Thymus (tissue), 11 donors: ENCODE measurements around the gene KCNJ9. TPM values are rescaled to one million over a fixed set of nuclear protein-coding genes. Genes with fewer than 3 reads are reported as not detected.
A peak's percentile ranks its signal among the peaks of the same experiment; 100 is the strongest.

Experiments
- DNase-seq, 9 donors: peaks; one replicate each; pipeline ENCODE4 v3.0.0-alpha.2; 2013; ENCODE audit warnings: low spot score in 9 of 9, low read depth in 6 of 9, missing footprints in 1 of 9
- H3K27ac ChIP-seq, 2 donors: one replicate each; pipeline ENCODE4 v1.5.1; 2013; ENCODE audit warnings: control low read depth in 1 of 2, low read depth in 1 of 2, low read length in 1 of 2, mild to moderate bottlenecking in 1 of 2, moderate library complexity in 1 of 2
- H3K27me3 ChIP-seq, 2 donors: one replicate each; pipeline ENCODE4 v1.5.1; 2013; ENCODE audit warnings: low read length in 1 of 2; ENCODE audit not compliant: control insufficient read depth in 2 of 2, insufficient read depth in 1 of 2
- H3K36me3 ChIP-seq, 2 donors: one replicate each; pipeline ENCODE4 v1.5.1; 2013; ENCODE audit warnings: low read length in 1 of 2, mild to moderate bottlenecking in 1 of 2, moderate library complexity in 1 of 2; ENCODE audit not compliant: control insufficient read depth in 2 of 2, insufficient read depth in 2 of 2
- H3K4me1 ChIP-seq, 2 donors: one replicate each; pipeline ENCODE4 v1.5.1; 2013; ENCODE audit warnings: low read length in 2 of 2; ENCODE audit not compliant: control insufficient read depth in 2 of 2, insufficient read depth in 2 of 2
- H3K4me3 ChIP-seq, 2 donors: one replicate each; pipeline ENCODE4 v1.5.1; 2013; ENCODE audit warnings: low read length in 2 of 2, control low read depth in 1 of 2, mild to moderate bottlenecking in 1 of 2
- H3K9me3 ChIP-seq, 2 donors: one replicate each; pipeline ENCODE4 v1.5.1; 2013; ENCODE audit warnings: low read length in 1 of 2, mild to moderate bottlenecking in 1 of 2; ENCODE audit not compliant: control insufficient read depth in 2 of 2, insufficient read depth in 1 of 2
- WGBS: extraction: QIAGEN DNeasy Blood & Tissue Kit; methylation state at CpG from one replicate; pipeline ENCODE4 v1.1.7; 2013; 5-methylcytosine and 5-hydroxymethylcytosine counted together
- polyA plus RNA-seq: library from polyadenylated mRNA; stranded (reverse); fragments of 200-250 nt; gene quantifications from one replicate; pipeline ENCODE4 v1.2.3, GENCODE V29; 2013
- total RNA-seq: library from RNA; stranded (reverse); fragments of 120-200 nt; gene quantifications from one replicate; pipeline ENCODE4 v1.2.4, GENCODE V29; 2013
- donor health status: healthy.

The KCNJ9 gene
- total and polyA plus RNA-seq, 2 donors = 0.05 to 0.09 TPM

- 87% methylated on average over 4 of the region's 4 CpGs for WGBS
- Histone ChIP-seq H3K4me1 (peaks cover 6 to 15% of the 10 kb centered on the region in 2 donors), H3K36me3 (no peaks in the 10 kb centered on the region), H3K9me3 (no peaks in the 10 kb centered on the region), H3K27ac (no peak overlapping the region), H3K4me3 (no peak overlapping the region), H3K27me3 (peaks cover under 1 to 63% of the 10 kb centered on the region in 2 donors)
- DNase-seq = no peak
Measured at GRCh38 chr1:160074865-160075264, 6.5 kb upstream of the KCNJ9 start.

- H3K9me3 ChIP-seq = no peaks in the 10 kb centered on the region
- H3K4me1 ChIP-seq = peaks cover 2 to 8% of the 10 kb centered on the region in 2 donors
- 79% methylated on average over 2 of the region's 2 CpGs for WGBS
- no peak overlapping the region for H3K4me3 ChIP-seq
- no peak for DNase-seq
- no peaks in the 10 kb centered on the region for H3K36me3 ChIP-seq
- peaks cover 2 to 65% of the 10 kb centered on the region in 2 donors for H3K27me3 ChIP-seq
- H3K27ac ChIP-seq = no peak overlapping the region
Measured at GRCh38 chr1:160075836-160076235, 5.5 kb upstream of the KCNJ9 start.

- 96% methylated on average over 3 of the region's 3 CpGs for WGBS
- no peak for DNase-seq
Measured at GRCh38 chr1:160076295-160076694, 5.0 kb upstream of the KCNJ9 start.

GRCh38 chr1:160077486-160077885 is 3.9 kb upstream of the KCNJ9 start:
- Histone ChIP-seq H3K27me3 (peaks cover 6 to 69% of the 10 kb centered on the region in 2 donors), H3K36me3 (no peaks in the 10 kb centered on the region), H3K27ac (no peak overlapping the region), H3K4me3 (no peak overlapping the region), H3K4me1 (no peaks in the 10 kb centered on the region), H3K9me3 (no peaks in the 10 kb centered on the region)
- no peak for DNase-seq

More at GRCh38 chr1:160076295-160076694, 5.0 kb upstream of the KCNJ9 start:
- Histone ChIP-seq H3K4me3 (no peak overlapping the region), H3K4me1 (peaks cover 0 to 5% of the 10 kb centered on the region in 2 donors), H3K9me3 (no peaks in the 10 kb centered on the region), H3K27me3 (peaks cover 6 to 65% of the 10 kb centered on the region in 2 donors), H3K36me3 (no peaks in the 10 kb centered on the region), H3K27ac (no peak overlapping the region)

- no peak overlapping the region for H3K4me3 ChIP-seq
- peak in 2 of 9 donors; percentile 66 for DNase-seq
- H3K27me3 ChIP-seq = peaks cover 16 to 76% of the 10 kb centered on the region in 2 donors
Measured at GRCh38 chr1:160078512-160079195, 2.7 kb upstream of the KCNJ9 start.

GRCh38 chr1:160079448-160079847 is 1.9 kb upstream of the KCNJ9 start:
- peaks cover 19 to 84% of the 10 kb centered on the region in 2 donors for H3K27me3 ChIP-seq
- 82% methylated on average over 4 of the region's 4 CpGs for WGBS
- H3K36me3 ChIP-seq = no peaks in the 10 kb centered on the region
- H3K27ac ChIP-seq = no peak overlapping the region
- H3K4me3 ChIP-seq = no peak overlapping the region
- no peaks in the 10 kb centered on the region for H3K9me3 ChIP-seq
- no peak for DNase-seq
- H3K4me1 ChIP-seq = peaks cover 3 to 5% of the 10 kb centered on the region in 2 donors

More at GRCh38 chr1:160078512-160079195, 2.7 kb upstream of the KCNJ9 start:
- Histone ChIP-seq H3K9me3 (no peaks in the 10 kb centered on the region), H3K4me1 (peaks cover 0 to under 1% of the 10 kb centered on the region in 2 donors), H3K36me3 (no peaks in the 10 kb centered on the region), H3K27ac (no peak overlapping the region)
- 28% methylated on average over 8 of the region's 8 CpGs for WGBS

GRCh38 chr1:160080381-160081100 is 797 bp upstream of the KCNJ9 start:
- Histone ChIP-seq H3K27ac (no peak overlapping the region), H3K4me3 (no peak overlapping the region), H3K36me3 (no peaks in the 10 kb centered on the region), H3K4me1 (peaks cover 3 to 5% of the 10 kb centered on the region in 2 donors), H3K27me3 (peaks cover 19 to 86% of the 10 kb centered on the region in 2 donors), H3K9me3 (no peaks in the 10 kb centered on the region)
- WGBS = 74% methylated on average over 6 of the region's 6 CpGs
- DNase-seq = no peak

GRCh38 chr1:160082487-160082886 is 1.1 kb downstream of the KCNJ9 start:
- Histone ChIP-seq H3K27ac (no peak overlapping the region), H3K36me3 (peaks cover 0 to 7% of the 10 kb centered on the region in 2 donors), H3K9me3 (no peaks in the 10 kb centered on the region), H3K4me1 (peaks cover 3 to 8% of the 10 kb centered on the region in 2 donors), H3K27me3 (peaks cover 19 to 71% of the 10 kb centered on the region in 2 donors), H3K4me3 (no peak overlapping the region)
- DNase-seq = no peak
- 68% methylated on average over 2 of the region's 2 CpGs for WGBS

- H3K27me3 ChIP-seq = peaks cover 19 to 67% of the 10 kb centered on the region in 2 donors
- no peak for DNase-seq
- H3K27ac ChIP-seq = no peak overlapping the region
- peaks cover 3 to 8% of the 10 kb centered on the region in 2 donors for H3K4me1 ChIP-seq
- H3K36me3 ChIP-seq = peaks cover under 1 to 7% of the 10 kb centered on the region in 2 donors
- H3K4me3 ChIP-seq = no peak overlapping the region
- H3K9me3 ChIP-seq = no peaks in the 10 kb centered on the region
- WGBS = 84% methylated on average over 3 of the region's 3 CpGs
Measured at GRCh38 chr1:160082926-160083325, 1.6 kb downstream of the KCNJ9 start.
